ENCODE data around the gene KCNQ1.
A peak's percentile ranks its signal among the peaks of the same experiment; 100 is the strongest.

KCNQ1 gene, protein sequence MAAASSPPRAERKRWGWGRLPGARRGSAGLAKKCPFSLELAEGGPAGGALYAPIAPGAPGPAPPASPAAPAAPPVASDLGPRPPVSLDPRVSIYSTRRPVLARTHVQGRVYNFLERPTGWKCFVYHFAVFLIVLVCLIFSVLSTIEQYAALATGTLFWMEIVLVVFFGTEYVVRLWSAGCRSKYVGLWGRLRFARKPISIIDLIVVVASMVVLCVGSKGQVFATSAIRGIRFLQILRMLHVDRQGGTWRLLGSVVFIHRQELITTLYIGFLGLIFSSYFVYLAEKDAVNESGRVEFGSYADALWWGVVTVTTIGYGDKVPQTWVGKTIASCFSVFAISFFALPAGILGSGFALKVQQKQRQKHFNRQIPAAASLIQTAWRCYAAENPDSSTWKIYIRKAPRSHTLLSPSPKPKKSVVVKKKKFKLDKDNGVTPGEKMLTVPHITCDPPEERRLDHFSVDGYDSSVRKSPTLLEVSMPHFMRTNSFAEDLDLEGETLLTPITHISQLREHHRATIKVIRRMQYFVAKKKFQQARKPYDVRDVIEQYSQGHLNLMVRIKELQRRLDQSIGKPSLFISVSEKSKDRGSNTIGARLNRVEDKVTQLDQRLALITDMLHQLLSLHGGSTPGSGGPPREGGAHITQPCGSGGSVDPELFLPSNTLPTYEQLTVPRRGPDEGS

GRCh38 chr11:2444821-2445745 is at the start of gene KCNQ1:
TSS of gene KCNQ1 (plus strand) at chr11:2445008. CDS start at chr11:2445099, 91 bp downstream.
- peak within 1 kb of the TSS; percentile 86 for H3K4me3 Mint-ChIP-seq
- H3K36me3 Mint-ChIP-seq (ENCODE audit: low read depth) = no peaks in the 10 kb centered on the region
- no peaks in the 10 kb centered on the region for H3K9me3 Mint-ChIP-seq
- H3K4me1 Mint-ChIP-seq (ENCODE audit: low read depth) = peaks cover 36% of the 10 kb centered on the region
- no peak within 1 kb of the TSS for H3K27ac Mint-ChIP-seq
- no peaks in the 10 kb centered on the region for H3K27me3 Mint-ChIP-seq

DNA sequence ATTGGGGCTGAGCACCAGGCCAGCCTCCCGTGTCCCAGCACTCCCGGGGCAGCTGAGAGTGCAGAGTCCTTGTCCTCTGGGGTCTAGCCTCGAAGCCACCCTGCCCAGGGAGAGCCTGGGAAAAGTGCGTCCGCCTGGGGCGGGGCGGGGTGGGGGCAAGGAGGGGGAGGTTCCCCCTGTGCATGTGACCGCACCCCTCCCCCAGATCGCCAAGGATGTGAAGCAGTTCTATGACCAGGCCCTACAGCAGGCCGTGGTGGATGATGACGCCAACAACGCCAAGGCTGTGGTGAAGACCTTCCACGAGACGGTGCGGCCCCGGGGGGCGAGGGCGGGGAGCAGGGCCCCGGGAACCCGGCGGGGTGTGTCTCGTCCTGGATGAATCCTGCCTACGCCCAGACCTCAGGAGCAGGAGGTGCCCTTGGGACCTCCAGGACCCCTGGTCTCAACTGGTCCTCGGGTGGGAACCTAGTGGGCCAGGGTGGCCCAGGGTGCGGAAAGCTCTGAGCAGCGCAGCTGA is 49.5 kb upstream of the KCNQ1 start:
- no peak overlapping the region for H3K27ac Mint-ChIP-seq
- H3K4me1 Mint-ChIP-seq (ENCODE audit: low read depth) = peaks cover 10% of the 10 kb centered on the region
- no peaks in the 10 kb centered on the region for H3K9me3 Mint-ChIP-seq
- H3K4me3 Mint-ChIP-seq = no peak overlapping the region
- H3K27me3 Mint-ChIP-seq = no peaks in the 10 kb centered on the region
- H3K36me3 Mint-ChIP-seq (ENCODE audit: low read depth) = peaks cover 11% of the 10 kb centered on the region

GRCh38 chr11:2395856-2396255 is 49.0 kb upstream of the KCNQ1 start:
- H3K36me3 Mint-ChIP-seq (ENCODE audit: low read depth) = peaks cover 11% of the 10 kb centered on the region
- H3K27me3 Mint-ChIP-seq = no peaks in the 10 kb centered on the region
- H3K4me1 Mint-ChIP-seq (ENCODE audit: low read depth) = peaks cover 4% of the 10 kb centered on the region
- no peak overlapping the region for H3K4me3 Mint-ChIP-seq
- H3K27ac Mint-ChIP-seq = no peak overlapping the region
- no peaks in the 10 kb centered on the region for H3K9me3 Mint-ChIP-seq

DNA sequence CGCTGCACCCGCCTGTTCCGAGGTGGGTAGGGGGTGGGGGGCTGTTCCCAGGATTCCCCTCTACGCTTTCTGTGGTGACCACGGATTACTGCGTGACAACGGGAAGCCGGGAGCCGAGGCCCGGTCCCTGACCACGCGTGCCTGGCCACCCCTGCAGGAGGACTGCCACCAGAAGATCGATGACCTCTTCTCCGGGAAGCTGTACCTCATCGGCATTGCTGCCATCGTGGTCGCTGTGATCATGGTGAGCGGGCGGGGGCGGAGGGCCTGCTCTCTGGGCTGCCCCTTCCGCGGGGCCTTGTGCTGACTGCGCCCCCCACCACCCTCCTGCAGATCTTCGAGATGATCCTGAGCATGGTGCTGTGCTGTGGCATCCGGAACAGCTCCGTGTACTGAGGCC is 48.3 kb upstream of the KCNQ1 start:
- Mint-ChIP-seq H3K4me1 (ENCODE audit: low read depth) (peaks cover 7% of the 10 kb centered on the region), H3K27ac (no peak overlapping the region), H3K9me3 (no peaks in the 10 kb centered on the region), H3K4me3 (no peak overlapping the region), H3K36me3 (ENCODE audit: low read depth) (peaks cover 11% of the 10 kb centered on the region), H3K27me3 (no peaks in the 10 kb centered on the region)

DNA sequence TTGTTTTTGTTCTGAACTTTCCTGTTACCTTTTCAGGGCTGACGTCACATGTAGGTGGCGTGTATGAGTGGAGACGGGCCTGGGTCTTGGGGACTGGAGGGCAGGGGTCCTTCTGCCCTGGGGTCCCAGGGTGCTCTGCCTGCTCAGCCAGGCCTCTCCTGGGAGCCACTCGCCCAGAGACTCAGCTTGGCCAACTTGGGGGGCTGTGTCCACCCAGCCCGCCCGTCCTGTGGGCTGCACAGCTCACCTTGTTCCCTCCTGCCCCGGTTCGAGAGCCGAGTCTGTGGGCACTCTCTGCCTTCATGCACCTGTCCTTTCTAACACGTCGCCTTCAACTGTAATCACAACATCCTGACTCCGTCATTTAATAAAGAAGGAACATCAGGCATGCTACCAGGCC is 47.8 kb upstream of the KCNQ1 start:
- peaks cover 8% of the 10 kb centered on the region for H3K4me1 Mint-ChIP-seq (ENCODE audit: low read depth)
- H3K4me3 Mint-ChIP-seq = no peak overlapping the region
- H3K27me3 Mint-ChIP-seq = no peaks in the 10 kb centered on the region
- H3K9me3 Mint-ChIP-seq = no peaks in the 10 kb centered on the region
- no peak overlapping the region for H3K27ac Mint-ChIP-seq
- peaks cover 11% of the 10 kb centered on the region for H3K36me3 Mint-ChIP-seq (ENCODE audit: low read depth)

- Mint-ChIP-seq H3K4me1 (ENCODE audit: low read depth) (peaks cover 8% of the 10 kb centered on the region), H3K27me3 (no peaks in the 10 kb centered on the region), H3K36me3 (ENCODE audit: low read depth) (peaks cover 16% of the 10 kb centered on the region), H3K4me3 (peak overlapping the region; percentile 91), H3K9me3 (no peaks in the 10 kb centered on the region), H3K27ac (peak overlapping the region; percentile 72)
Measured at GRCh38 chr11:2398664-2399355, 46.0 kb upstream of the KCNQ1 start.

GRCh38 chr11:2399488-2400068 is 45.2 kb upstream of the KCNQ1 start:
- no peaks in the 10 kb centered on the region for H3K27me3 Mint-ChIP-seq
- H3K4me1 Mint-ChIP-seq (ENCODE audit: low read depth) = peaks cover 8% of the 10 kb centered on the region
- H3K4me3 Mint-ChIP-seq = peak overlapping the region; percentile 91
- H3K27ac Mint-ChIP-seq = peak overlapping the region; percentile 72
- H3K36me3 Mint-ChIP-seq (ENCODE audit: low read depth) = peaks cover 16% of the 10 kb centered on the region
- H3K9me3 Mint-ChIP-seq = no peaks in the 10 kb centered on the region

DNA sequence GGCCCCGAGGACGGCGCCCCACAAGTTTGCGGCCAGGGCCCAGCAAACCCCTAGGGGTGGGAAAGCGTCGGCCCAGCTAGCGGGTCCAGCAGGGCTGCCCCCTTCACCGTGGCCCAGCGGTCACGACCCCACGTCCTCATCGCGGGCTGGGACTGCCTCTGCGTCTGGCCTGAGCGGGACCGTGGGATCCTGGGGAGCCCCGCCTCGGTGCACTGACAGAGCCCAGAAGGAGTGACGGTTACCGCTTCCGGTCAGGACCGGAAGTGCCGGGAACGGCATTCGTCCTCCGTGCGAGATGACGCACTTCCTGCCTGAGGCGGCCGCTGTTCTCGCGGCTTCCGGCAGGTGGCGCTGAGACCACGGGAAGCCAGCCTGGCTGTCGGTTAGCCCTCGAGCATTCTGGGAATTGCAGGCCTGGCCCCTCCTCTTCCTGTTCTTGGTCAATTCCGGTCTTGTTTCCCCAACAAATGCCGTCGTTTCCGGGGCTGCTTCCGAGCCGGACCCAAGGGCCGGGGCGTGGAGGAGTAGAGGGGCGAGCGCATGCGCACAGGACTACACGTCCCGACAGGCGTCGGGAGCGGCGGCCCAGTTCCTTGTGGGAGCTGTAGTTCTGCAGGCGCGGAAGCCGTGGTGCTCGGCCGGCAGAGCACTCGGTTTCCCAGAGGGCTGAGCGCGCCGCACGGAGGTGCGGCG is 44.6 kb upstream of the KCNQ1 start, which contains the start of gene TSSC4:
Gene TSSC4, plus strand, starts transcription at position 682 of the 693 bp plus-strand sequence. CDS start 1,884 bp downstream, outside the sequence.
- H3K4me1 Mint-ChIP-seq (ENCODE audit: low read depth) = peaks cover 8% of the 10 kb centered on the region
- H3K27ac Mint-ChIP-seq = peak within 1 kb of the TSS; percentile 83
- peak within 1 kb of the TSS; percentile 91 for H3K4me3 Mint-ChIP-seq
- H3K36me3 Mint-ChIP-seq (ENCODE audit: low read depth) = peaks cover 16% of the 10 kb centered on the region
- H3K9me3 Mint-ChIP-seq = no peaks in the 10 kb centered on the region
- H3K27me3 Mint-ChIP-seq = no peaks in the 10 kb centered on the region

DNA sequence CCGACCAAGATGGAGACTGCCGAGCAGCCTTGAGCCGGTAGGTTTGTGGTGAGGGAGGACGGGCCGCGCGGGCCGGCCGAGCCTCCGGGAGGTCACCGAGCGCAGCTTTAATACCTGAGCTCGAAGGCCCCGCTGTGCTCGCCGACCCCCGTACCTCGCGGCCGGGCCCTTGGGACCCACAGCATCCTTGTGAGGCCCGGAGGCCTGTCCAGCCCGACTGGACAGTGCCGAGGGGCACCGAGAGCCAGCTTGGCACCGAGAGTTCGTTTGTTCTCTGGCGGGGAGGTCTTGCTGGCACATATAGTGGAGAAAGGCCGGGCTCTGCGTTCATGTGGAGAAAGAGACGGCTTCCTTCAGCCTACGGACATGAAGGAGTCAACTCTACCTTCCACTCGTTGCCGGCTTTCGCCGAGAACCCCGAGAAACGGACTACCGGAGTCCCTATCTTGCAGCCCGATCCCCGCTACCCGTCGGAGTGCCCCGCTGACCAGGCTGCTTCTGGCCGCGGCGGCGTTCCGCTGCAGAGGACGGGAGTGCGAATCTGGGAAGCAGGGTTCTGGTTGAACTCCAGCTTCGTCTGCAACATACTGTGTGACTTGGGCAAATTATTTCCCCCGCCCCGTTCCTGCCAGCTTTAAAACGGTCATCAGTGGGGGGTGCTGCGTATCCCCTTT is 43.9 kb upstream of the KCNQ1 start:
- H3K4me3 Mint-ChIP-seq = peak overlapping the region; percentile 91
- H3K4me1 Mint-ChIP-seq (ENCODE audit: low read depth) = peaks cover 8% of the 10 kb centered on the region
- H3K36me3 Mint-ChIP-seq (ENCODE audit: low read depth) = peaks cover 16% of the 10 kb centered on the region
- no peaks in the 10 kb centered on the region for H3K9me3 Mint-ChIP-seq
- peak overlapping the region; percentile 83 for H3K27ac Mint-ChIP-seq
- no peaks in the 10 kb centered on the region for H3K27me3 Mint-ChIP-seq

DNA sequence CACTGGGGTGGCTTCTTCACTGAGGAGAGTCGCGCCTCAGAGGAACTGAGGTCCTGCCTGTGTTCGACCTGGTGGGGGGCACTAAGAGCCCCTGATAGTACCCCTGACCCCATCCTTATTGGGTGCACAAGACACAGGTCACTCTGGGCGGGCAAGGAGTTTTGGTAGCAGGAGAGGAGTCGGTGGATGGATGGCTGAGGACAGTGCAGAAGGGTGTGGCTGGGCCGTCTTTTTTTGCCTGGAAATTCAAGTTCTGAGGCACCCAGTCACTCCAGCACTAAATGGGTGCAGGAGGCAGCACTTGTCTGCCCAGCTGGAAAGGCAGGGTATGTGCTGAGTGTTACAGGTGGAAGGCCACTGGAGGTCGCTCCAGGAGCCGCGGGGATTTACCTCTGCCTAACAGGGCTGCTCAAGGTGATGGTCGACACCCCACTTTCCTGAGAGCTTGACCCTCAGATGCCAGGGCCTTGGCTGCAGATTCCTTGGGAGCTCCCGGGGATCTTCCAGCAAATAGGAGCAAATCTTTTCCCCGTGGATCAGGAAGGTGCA is 43.3 kb upstream of the KCNQ1 start:
- H3K4me1 Mint-ChIP-seq (ENCODE audit: low read depth) = peaks cover 8% of the 10 kb centered on the region
- H3K27ac Mint-ChIP-seq = peak overlapping the region; percentile 83
- H3K36me3 Mint-ChIP-seq (ENCODE audit: low read depth) = peaks cover 16% of the 10 kb centered on the region
- peak overlapping the region; percentile 91 for H3K4me3 Mint-ChIP-seq
- H3K27me3 Mint-ChIP-seq = no peaks in the 10 kb centered on the region
- H3K9me3 Mint-ChIP-seq = no peaks in the 10 kb centered on the region

GRCh38 chr11:2402106-2402505 is 42.7 kb upstream of the KCNQ1 start:
- Mint-ChIP-seq H3K9me3 (no peaks in the 10 kb centered on the region), H3K4me1 (ENCODE audit: low read depth) (peaks cover 8% of the 10 kb centered on the region), H3K36me3 (ENCODE audit: low read depth) (peaks cover 12% of the 10 kb centered on the region), H3K4me3 (peak overlapping the region; percentile 91), H3K27me3 (no peaks in the 10 kb centered on the region), H3K27ac (peak overlapping the region; percentile 26)

GRCh38 chr11:2402890-2403645 is 41.7 kb upstream of the KCNQ1 start:
- H3K4me3 Mint-ChIP-seq = no peak overlapping the region

More at GRCh38 chr11:2402890-2403645, 41.7 kb upstream of the KCNQ1 start:
- Mint-ChIP-seq H3K27me3 (no peaks in the 10 kb centered on the region), H3K9me3 (no peaks in the 10 kb centered on the region), H3K27ac (no peak overlapping the region), H3K4me1 (ENCODE audit: low read depth) (peaks cover 8% of the 10 kb centered on the region), H3K36me3 (ENCODE audit: low read depth) (peaks cover 4% of the 10 kb centered on the region)

Data from stimulated activated naive CD8-positive, alpha-beta T cell treated with anti-CD3 and anti-CD28 coated beads, Interleukin-15, Interleukin-2, amounts not matched to agents 100 ng/mL and 50 ng/mL, for 24 hours (primary cell).